Mammary epithelial cell (primary cell): ENCODE data around the gene SORCS2.

Experiments used
- EZH2 ChIP-seq: IDR thresholded peaks from 2 replicates; pipeline ENCODE4 v1.6.1; 2012; ENCODE audit warnings: low read length, inconsistent platforms, borderline replicate concordance
- TF ChIP-seq, protein P1 (sequence below), 2 donors: IDR thresholded peaks in 1 of 2; conservative IDR thresholded peaks in 1 of 2; 2 replicates each; pipeline ENCODE4 v1.5.1; 2011 to 2012; ENCODE audit warnings: inconsistent platforms in 2 of 2, low read length in 2 of 2, mild to moderate bottlenecking in 2 of 2, control low read depth in 1 of 2, low read depth in 1 of 2; ENCODE audit not compliant: insufficient read depth in 1 of 2; ENCODE audit errors: extremely low read depth in 1 of 2

DNA sequence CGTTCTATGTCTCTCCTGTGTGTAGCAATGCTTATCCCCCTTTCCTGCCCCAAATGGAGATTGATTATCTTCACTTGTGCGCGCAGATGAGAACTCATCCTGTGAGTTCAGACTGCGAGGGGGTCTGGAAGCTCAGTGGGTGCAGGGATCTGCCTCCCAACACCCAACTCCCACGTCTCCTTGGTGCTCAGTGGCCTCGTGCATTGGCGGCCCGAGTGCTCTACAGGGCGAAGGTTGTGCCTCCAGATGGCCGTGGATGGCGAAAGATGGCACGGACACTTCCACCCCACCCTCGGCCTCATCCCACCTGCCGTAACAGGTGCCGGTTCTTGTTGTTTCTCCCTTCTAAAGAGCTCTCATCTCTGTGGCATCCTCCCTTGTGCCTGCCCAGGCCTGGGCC lies 45.1 kb upstream of the SORCS2 start:
- TF ChIP-seq, protein P1, sequence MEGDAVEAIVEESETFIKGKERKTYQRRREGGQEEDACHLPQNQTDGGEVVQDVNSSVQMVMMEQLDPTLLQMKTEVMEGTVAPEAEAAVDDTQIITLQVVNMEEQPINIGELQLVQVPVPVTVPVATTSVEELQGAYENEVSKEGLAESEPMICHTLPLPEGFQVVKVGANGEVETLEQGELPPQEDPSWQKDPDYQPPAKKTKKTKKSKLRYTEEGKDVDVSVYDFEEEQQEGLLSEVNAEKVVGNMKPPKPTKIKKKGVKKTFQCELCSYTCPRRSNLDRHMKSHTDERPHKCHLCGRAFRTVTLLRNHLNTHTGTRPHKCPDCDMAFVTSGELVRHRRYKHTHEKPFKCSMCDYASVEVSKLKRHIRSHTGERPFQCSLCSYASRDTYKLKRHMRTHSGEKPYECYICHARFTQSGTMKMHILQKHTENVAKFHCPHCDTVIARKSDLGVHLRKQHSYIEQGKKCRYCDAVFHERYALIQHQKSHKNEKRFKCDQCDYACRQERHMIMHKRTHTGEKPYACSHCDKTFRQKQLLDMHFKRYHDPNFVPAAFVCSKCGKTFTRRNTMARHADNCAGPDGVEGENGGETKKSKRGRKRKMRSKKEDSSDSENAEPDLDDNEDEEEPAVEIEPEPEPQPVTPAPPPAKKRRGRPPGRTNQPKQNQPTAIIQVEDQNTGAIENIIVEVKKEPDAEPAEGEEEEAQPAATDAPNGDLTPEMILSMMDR (conservative IDR thresholded peaks at IDR 0.05 in 1 of 2, IDR thresholded peaks at IDR 0.05 in 1 of 2; ENCODE audit: extremely low read depth in 1 of 2, insufficient read depth in 1 of 2, low read depth in 1 of 2, low read length in 2 of 2), result no peak
- no peak for TF ChIP-seq EZH2
